ENCODE data around the gene PNISR.
A peak's percentile ranks its signal among the peaks of the same experiment; 100 is the strongest.

The PNISR gene

GRCh38 chr6:99353126-99353525 lies 72.0 kb downstream of the PNISR start:
- H3K27ac ChIP-seq: no peak overlapping the region
- no peak for TF ChIP-seq ZFX (IDR thresholded peaks at IDR 0.05)

GRCh38 chr6:99350573-99350972 lies 74.5 kb downstream of the PNISR start:
- no peak overlapping the region for H3K27ac ChIP-seq
- TF ChIP-seq CTCF (conservative IDR thresholded peaks at IDR 0.05) (no peak), ZFX (IDR thresholded peaks at IDR 0.05) (no peak)

- TF ChIP-seq CTCF (conservative IDR thresholded peaks at IDR 0.05) (peak; percentile 61), ZFX (IDR thresholded peaks at IDR 0.05) (peak; percentile 81)
- H3K27ac ChIP-seq: peak within 1 kb of the TSS; percentile 79
Observed at GRCh38 chr6:99349171-99350141, 75.7 kb downstream of the PNISR start, which contains the start of gene FAXC. FAXC (minus strand) TSS chr6:99349674; CDS start chr6:99349372, 302 bp downstream.

GRCh38 chr6:99348288-99349170 lies 76.6 kb downstream of the PNISR start:
- peak overlapping the region; percentile 79; the same call in 1 of the 2 replicates for H3K27ac ChIP-seq
- TF ChIP-seq CTCF (conservative IDR thresholded peaks at IDR 0.05) (no peak), ZFX (IDR thresholded peaks at IDR 0.05) (no peak)

Measured in C4-2B (cell line).